PFSK-1 (cell line): Measurements from ENCODE around the gene FBN2.

Experiments used
- FOXP2 ChIP-seq: optimal IDR thresholded peaks from 2 replicates; pipeline ENCODE3; 2011; ENCODE audit warnings: borderline replicate concordance, control low read depth, inconsistent platforms; ENCODE audit not compliant: insufficient read depth; ENCODE audit errors: extremely low read length, extremely low read depth
- POLR2AphosphoS5 ChIP-seq: IDR thresholded peaks from 2 replicates; pipeline ENCODE4 v1.6.1; 2012; ENCODE audit warnings: low read depth, mild to moderate bottlenecking, control low read depth, low read length, moderate library complexity
- TAF1 ChIP-seq: IDR thresholded peaks from 2 replicates; pipeline ENCODE4 v1.6.1; 2012; ENCODE audit warnings: low read length, control low read depth, borderline replicate concordance; ENCODE audit not compliant: insufficient read depth
- TF ChIP-seq, protein P1 (sequence below), 2 experiments: IDR thresholded peaks; 2 replicates each; pipeline versions ENCODE4 v1.6.1 to v1.8.0; 2011 to 2012; ENCODE audit warnings: low read depth in 2 of 2, low read length in 2 of 2, control low read depth in 1 of 2, inconsistent platforms in 1 of 2, mild to moderate bottlenecking in 1 of 2, moderate library complexity in 1 of 2; ENCODE audit not compliant: insufficient read depth in 1 of 2

DNA sequence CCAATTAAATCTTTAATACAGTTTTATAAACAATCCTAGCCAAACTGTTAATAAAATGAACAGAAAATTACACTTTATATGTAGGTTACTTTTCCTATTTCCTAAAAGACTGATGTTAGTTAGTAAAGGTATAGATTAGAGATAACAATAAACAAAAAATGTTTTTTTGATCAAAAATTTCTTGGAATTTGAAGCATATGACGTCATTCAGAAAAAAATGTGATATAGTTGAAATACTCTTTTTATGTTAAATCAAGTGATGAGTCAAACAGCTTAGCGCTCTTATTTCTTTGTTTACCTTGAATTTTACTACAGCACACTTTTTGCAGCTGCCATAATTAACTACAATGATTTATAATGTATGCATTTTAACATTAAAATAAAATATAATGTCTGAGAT lies 258.7 kb downstream of the FBN2 start:
- TF ChIP-seq TAF1 = no peak
- TF ChIP-seq POLR2AphosphoS5 = no peak
- TF ChIP-seq, protein P1, sequence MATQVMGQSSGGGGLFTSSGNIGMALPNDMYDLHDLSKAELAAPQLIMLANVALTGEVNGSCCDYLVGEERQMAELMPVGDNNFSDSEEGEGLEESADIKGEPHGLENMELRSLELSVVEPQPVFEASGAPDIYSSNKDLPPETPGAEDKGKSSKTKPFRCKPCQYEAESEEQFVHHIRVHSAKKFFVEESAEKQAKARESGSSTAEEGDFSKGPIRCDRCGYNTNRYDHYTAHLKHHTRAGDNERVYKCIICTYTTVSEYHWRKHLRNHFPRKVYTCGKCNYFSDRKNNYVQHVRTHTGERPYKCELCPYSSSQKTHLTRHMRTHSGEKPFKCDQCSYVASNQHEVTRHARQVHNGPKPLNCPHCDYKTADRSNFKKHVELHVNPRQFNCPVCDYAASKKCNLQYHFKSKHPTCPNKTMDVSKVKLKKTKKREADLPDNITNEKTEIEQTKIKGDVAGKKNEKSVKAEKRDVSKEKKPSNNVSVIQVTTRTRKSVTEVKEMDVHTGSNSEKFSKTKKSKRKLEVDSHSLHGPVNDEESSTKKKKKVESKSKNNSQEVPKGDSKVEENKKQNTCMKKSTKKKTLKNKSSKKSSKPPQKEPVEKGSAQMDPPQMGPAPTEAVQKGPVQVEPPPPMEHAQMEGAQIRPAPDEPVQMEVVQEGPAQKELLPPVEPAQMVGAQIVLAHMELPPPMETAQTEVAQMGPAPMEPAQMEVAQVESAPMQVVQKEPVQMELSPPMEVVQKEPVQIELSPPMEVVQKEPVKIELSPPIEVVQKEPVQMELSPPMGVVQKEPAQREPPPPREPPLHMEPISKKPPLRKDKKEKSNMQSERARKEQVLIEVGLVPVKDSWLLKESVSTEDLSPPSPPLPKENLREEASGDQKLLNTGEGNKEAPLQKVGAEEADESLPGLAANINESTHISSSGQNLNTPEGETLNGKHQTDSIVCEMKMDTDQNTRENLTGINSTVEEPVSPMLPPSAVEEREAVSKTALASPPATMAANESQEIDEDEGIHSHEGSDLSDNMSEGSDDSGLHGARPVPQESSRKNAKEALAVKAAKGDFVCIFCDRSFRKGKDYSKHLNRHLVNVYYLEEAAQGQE (IDR thresholded peaks at IDR 0.05; ENCODE audit: insufficient read depth in 1 of 2, low read depth in 2 of 2, low read length in 2 of 2) = no peak
- TF ChIP-seq FOXP2 = no peak
